ENCODE results near the gene CYP11A1.

DNA sequence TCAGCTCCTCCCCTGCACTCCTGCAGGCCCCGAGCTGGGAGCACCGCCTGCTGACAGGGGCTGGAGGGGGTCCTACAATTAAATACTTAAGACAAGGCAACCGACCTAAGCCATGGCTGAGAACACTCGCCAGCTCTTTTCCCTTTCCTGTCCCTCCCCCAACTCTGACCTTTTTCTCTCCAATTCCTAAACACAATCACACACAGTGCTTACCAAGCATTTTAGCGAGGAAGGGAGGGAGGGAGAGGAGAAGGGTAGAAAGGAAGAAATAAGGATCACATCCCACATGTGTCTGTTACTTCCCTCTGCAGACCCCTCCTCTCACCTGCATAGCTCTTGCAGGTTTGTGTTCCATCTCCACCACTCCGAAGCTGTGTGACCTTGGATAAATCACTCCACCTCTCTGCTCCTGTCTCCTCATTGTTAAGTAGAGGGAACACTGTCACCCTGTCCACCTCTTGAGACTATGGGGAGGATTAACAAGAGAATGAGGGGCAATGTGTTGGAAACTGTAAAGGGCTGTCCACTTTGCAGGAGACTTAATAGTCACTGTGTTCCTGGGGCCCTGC, 63.6 kb downstream of the CYP11A1 start:
- no peak for TF ChIP-seq POLR2AphosphoS5 (IDR thresholded peaks at IDR 0.05)
- TF ChIP-seq EP300 (IDR thresholded peaks at IDR 0.05): no peak

Measured in upper lobe of left lung (tissue), 4 donors.